A673 (cell line): Measurements from ENCODE around the gene HDGFL3.

Experiments
- CTCF ChIP-seq: fragments of 300-800, 200-600 bp; sonication (generic); conservative IDR thresholded peaks from 2 replicates; pipeline ENCODE4 v1.5.1; 2017; ENCODE audit warnings: low read depth, mild to moderate bottlenecking, antibody characterized with exemption, low read length, moderate library complexity, mixed read lengths
- EZH2 ChIP-seq: fragments of 200-600 bp; sonication (generic); IDR thresholded peaks from 2 replicates; pipeline ENCODE4 v1.6.1; 2017; ENCODE audit warnings: borderline replicate concordance, low read depth, mild to moderate bottlenecking, mixed read lengths, antibody characterized with exemption, low read length; ENCODE audit not compliant: poor library complexity, severe bottlenecking

GRCh38 chr15:83105440-83105839 lies 102.2 kb downstream of the HDGFL3 start:
- TF ChIP-seq CTCF: no peak
- no peak for TF ChIP-seq EZH2
